ENCODE results near the gene HIVEP3.

Gene HIVEP3

DNA sequence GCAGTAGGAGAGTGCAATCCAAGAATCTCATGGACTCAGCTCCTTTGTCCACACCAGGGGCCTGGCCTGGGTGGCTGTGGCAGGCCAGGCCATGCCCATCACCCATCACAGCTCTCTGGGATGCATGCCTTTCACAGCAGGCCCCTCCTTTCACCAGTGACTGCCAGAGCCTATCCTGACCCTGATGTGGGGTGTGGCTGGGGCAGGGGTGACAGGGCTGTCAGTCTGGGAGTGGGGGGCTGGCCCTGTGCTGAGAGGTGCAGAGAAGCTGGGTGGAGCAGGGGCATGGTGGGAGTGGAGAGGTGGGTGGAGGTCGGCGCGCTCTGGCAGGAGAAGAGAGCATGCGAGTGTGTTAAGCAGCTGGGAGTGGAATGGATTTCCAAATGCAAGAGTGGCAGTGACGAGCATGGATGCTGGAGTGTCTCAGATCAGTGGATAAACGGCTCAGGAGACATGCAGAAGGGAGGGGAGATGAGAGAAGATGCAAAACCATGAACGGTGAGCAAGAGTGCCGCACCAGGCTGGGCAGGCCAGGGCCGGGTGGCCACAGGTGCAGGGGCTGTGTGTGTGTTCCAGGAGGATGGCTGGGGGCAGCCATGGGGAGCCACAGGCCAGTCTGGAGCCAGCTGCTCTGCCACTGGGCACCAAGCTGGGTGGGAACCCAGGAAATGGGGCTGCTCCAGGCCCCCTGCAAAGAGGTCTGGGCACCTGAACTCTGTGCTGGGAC lies 394.6 kb downstream of the HIVEP3 start:
- no peak for DNase-seq

DNA sequence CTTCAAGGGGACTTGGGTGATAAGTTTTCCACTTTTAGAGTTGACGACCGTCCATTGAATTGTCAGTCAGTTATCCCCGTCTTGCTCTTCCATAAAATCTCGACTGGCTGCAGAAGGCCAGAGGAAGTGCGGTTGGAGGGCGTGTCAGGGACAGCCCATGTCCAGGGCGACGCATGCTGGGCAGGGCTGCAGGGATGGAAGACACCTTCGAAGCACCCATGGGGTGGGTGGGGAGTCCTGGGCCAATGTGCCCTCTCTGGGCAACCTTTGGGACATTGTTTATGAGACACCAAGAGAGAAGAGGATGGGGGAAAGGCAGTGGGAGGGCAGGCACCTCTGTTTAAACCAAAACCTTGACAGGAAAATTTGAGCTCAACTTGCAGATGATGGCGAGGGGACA lies 395.7 kb downstream of the HIVEP3 start:
- DNase-seq, result no peak

GRCh38 chr1:41521766-41522165 lies 397.0 kb downstream of the HIVEP3 start:
- no peak for DNase-seq

- DNase-seq, result no peak
These were observed 397.6 kb downstream of the HIVEP3 start for GRCh38 chr1:41520951-41521752.

DNA sequence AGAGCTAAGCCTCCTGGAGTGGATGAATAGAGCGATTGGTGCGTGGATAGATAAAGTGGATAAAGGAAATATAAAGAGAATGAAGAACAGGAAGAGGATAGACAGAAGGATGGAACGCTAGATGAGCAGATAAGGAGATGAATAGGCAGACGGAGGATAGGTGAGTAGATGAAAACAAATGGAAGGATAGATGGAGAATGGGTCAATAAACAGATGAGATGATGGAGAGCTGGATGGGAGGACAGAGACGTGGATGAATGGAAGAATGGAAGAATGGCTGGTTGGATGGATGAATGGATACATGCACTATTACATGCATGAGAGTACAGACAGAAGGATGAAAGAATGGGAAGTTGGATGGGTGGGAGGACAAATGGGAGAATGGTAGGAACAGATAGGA lies 399.1 kb downstream of the HIVEP3 start:
- no peak for DNase-seq

- DNase-seq, result no peak
These were observed 400.3 kb downstream of the HIVEP3 start for GRCh38 chr1:41518471-41518870.

- no peak for DNase-seq
These were observed 401.7 kb downstream of the HIVEP3 start for GRCh38 chr1:41517062-41517438.

DNA sequence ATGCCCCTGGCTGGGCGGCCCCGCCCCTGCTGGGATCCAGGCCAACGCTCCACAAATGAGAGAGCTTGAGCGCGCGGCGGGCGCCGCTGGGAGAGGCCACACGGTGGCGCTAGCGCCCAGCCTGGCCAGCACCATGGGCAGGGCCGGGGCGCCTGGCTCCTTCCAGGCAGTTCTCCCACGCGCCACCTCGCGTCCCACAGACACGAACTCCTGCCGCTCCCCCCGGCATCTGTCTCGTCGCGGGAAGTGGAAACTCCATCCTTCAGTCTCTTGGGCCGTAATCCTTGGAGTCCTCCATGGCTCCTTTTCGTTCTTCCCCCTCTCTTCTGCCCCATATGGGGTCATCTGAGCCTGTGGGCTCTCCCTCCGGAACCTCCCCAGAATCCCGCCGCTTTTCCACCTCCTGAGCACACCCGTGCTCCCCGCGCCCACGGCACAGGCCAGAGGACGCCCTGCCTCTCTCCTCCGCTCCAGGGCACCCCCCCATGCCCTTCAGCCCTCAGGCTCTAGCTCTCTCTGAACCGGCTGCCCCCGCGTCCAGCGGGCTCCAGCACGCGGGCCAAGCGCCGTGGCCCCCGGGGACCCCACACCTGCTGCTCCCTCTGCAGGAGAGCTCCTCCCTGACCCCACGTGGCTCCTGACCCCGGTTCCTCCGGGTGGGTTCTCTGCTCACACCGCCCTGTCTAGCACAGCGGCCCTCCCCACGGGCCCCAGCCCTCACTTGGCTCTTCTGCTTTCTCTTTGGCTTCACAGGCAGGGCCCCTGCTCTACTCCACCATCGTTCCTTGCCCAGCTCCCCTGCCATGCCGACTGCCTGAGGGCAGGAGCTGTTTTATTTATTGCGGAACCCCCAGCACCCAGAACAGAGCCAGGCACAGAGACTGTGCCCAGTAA lies 402.3 kb downstream of the HIVEP3 start:
- DNase-seq, result peak; percentile 85

DNA sequence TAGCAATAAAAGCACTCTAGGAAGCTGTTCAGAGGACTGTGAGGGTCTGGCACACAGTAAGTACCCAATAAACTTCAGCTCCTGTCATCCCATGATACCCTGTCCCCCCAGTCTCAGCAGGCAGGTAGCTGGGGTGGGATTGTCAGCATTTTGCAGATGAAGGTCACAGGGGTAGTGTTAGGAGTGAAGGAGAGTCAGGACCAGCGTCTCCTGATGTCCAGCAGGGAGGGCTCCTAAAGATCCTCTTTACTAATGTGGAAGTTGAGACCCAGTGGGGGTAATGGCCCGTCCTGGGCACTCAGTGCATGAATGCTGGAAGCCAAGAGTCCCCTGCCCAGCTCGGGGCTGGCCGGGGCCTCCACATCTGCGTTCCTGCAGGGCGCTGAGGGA lies 402.9 kb downstream of the HIVEP3 start:
- DNase-seq, result no peak

DNA sequence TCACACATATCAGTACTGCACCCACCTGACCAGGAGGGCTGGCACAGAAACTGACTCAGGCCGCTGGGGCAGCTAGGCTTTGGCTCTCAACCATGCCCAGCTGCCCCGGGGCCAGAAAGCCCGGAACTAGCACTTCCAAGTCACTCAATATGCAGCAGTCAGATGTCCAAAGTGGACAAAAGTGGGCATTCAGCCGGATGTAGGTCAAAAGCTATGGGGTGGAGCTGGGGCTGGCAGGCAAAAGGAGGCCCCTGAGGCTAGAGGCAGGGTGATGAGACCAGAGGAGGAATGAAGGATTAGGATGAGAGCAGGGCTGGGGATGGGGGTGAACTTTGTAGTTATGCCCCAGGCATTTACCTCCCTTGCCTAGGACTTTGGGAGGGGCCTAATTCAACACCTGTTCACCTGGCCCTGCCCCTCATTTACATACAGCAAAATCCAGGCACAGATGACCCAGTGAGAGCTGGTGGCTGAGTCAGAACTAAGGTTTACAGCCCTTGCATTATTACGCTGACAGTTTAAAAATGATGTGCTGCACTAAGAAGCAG lies 403.5 kb downstream of the HIVEP3 start:
- DNase-seq, result no peak

- DNase-seq, result no peak
These were observed 404.3 kb downstream of the HIVEP3 start for GRCh38 chr1:41514381-41514780.

- no peak for DNase-seq
These were observed 405.4 kb downstream of the HIVEP3 start for GRCh38 chr1:41513383-41513735.

- no peak for DNase-seq
These were observed 405.9 kb downstream of the HIVEP3 start for GRCh38 chr1:41512701-41513382.

DNA sequence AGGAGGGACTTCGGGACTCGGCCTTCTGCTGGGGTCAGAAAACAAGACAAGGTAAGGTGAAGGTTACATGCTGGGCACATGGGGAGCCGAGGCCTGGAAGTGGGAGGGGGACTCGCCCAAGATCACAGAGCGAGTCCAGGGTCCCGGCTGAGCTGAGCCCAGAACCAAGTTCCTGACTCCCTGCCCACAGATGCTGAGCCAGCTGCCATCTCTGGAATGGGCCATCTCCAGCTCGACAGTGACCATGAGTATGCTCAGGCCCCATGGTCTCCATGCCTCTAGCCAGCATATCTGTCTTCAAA lies 407.5 kb downstream of the HIVEP3 start:
- no peak for DNase-seq

DNA sequence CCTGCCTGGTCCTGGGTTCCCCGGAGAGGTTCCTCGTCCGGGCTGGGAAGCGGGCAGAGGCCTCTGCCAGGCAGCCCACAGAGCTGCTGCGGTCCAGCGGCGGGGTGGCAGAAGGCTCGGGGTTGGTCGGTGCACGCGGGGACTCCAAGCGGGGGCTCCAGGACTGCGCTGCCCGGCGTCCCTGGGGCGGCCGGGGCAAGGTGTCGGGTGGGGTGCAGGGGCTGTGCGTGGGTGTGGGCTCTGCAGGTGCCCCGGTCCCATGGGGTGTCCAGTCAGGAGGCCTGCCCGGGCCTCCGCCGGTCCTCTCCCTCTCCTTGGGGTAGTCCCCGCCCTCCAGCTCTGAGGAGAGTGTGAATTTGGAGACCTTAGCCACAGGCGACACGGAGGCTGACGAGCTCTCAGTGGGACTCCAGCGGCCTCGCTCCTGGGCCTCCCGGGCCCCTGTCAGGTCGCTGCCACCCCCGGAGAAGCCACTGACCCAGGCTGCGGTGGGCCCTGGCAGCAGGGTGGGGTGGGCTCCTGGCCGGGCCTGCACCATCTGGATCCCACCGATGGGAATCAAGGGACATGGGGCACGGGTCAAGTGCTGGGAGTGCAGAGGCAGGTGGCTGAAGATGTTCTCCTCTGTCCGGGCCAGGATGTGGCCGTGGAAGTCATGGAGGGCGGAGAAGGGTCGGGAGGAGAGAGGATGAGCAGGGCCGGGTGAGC lies 408.0 kb downstream of the HIVEP3 start:
- no peak for DNase-seq

GRCh38 chr1:41509270-41509671 lies 409.5 kb downstream of the HIVEP3 start:
- DNase-seq, result no peak

- DNase-seq, result no peak
These were observed 410.4 kb downstream of the HIVEP3 start for GRCh38 chr1:41508290-41508689.

DNA sequence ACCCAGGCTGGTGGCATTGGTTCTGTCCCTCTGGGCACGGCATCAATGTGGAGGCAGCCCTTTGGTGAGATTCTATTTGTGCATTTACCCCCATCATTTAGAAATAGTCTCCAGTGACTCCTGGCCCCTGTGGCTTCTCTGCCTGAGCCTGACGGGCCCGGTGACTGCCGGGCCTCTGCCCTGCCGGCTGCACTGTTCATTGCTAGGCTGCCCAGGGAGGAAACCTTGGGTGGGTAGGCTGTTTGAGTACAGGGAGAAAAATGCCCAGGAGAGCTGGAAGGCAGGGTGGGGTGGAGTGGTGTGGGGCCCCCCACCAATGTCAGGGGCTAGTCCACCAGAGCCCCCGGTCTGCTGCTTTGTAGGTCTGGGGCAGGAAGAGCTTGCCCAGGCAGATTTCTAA lies 410.9 kb downstream of the HIVEP3 start:
- DNase-seq, result no peak

DNA sequence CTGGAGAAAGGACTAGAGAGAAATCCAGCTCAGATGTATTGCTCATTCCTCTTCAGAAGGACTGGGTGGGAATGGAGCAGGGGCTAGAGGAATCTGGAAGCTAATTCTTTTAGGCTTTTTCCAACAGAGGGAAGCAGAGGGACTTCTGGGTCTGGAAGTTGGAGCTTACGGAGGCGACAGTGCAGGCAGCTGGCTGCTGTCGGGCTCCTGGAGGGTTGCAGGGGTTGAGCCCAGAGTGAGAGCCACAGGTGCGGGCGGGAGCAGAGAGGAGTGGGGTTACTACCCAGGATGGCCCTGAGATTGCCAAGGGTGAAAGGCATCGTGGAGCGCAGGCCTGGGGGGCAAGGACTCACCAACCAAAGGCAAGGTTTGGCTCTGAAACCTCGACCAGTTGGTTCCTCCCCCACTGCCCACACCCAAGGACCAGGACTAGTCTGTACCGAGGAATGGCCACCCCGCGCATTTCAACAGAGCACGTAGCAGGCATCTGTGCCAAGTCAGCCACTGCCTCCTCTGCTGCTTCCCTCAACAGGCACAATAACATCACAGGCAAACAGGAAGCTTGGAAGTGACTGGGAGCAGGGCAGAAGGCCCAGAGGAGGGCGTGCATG lies 411.5 kb downstream of the HIVEP3 start:
- DNase-seq, result no peak

DNA sequence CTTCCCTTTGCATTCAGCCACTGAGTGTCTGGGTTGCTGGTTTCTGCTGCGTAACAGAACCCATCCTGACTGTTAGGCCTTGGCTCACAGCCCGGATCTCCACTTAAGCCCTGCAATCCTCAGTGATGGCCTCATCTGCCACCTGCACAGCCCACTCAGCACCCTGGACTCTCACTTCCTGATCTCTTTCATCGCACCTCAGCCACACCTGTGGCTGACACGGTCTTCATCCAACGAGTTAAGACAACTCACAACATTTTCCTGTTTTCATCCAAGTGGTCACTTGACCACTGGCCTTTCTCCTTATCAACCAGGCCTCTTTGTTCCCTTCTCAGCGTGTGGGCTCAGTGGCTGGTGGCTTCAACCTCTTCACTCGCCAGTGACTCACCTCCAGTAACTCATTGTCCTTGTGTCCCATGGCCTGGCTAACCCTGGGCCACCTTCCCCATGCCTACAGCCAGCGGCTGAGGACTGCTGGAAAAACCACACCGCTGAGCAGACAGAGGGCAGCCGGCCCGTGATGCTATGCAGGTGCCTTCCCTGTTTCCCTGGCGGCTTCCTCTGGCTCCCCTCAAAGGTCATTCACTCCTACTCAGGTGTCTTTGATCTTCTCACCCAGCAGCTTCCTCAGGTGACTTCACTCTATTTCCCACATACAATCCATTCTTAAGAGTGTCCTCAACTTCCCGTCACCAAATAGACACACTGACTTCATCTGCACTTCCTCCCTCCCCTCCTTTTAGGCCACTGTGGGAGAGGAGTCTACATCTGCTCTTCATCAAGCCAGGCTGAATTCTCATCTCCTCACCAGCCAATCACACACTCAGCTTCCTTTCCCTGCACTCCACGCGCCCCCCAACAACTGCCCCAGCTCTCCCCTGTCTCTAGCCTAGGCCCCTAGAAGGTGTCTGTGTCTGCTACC lies 414.3 kb downstream of the HIVEP3 start:
- DNase-seq, result no peak
